HCT116 (cell line): ENCODE measurements around the gene TBC1D4. TPM values are rescaled to one million over a fixed set of nuclear protein-coding genes. Genes with fewer than 3 reads are reported as not detected.

Experiments
- ATAC-seq: fragments of 200-7000 bp; cut with Tn5 transposase; 2 replicates; pipeline ENCODE4 v1.9.1; 2020; ENCODE audit warnings: mild to moderate bottlenecking, moderate library complexity
- BruUV-seq: library from RNA; stranded (reverse); fragments of 400-500 nt; replicated peaks from 2 replicates; lab custom pipeline; 2021; lab: Mats Ljungman, UMichigan
- CTCF ChIA-PET: fragments of 300-600 bp; sonication (Branson Sonifier 250); formaldehyde crosslinking; loops from one replicate; lab custom pipeline; 2021; ENCODE audit warnings: antibody characterized with exemption; lab: Charles Lee
- POLR2A ChIA-PET: fragments of 300-600, 350-600 bp; sonication (Branson Sonifier 250); formaldehyde crosslinking; loops from one replicate; lab custom pipeline; 2021; ENCODE audit warnings: antibody characterized with exemption; lab: Charles Lee
- RAD21 ChIA-PET, 2 experiments: fragments of 300-600 bp; sonication (Branson Sonifier 250); formaldehyde crosslinking; loops; one replicate each; lab custom pipeline; 2023; ENCODE audit warnings: low total read pairs in 2 of 2; ENCODE audit not compliant: uncharacterized antibody in 2 of 2, unreplicated experiment in 2 of 2, low non-redundant PET in 1 of 2; lab: Charles Lee
- DNase-seq: peaks from one replicate; pipeline ENCODE4 v3.0.0-alpha.2; 2010; ENCODE audit warnings: low read depth, low spot score
- H2AFZ ChIP-seq: fragments of 200-600 bp; shearing (Covaris generic), sonication (generic); 2 replicates; pipeline ENCODE4 v1.6.1; 2017; ENCODE audit warnings: low read depth, mixed run types, mixed read lengths, antibody characterized with exemption, low read length; ENCODE audit not compliant: poor library complexity, severe bottlenecking
- H3K27ac ChIP-seq: 2 replicates; pipeline ENCODE4 v1.5.1; 2012; ENCODE audit warnings: low read depth, low read length
- H3K27me3 ChIP-seq: fragments of 200-600 bp; sonication (generic); 2 replicates; pipeline ENCODE4 v1.6.1; 2016; ENCODE audit warnings: mixed run types, low read length, mixed read lengths; ENCODE audit not compliant: insufficient read depth
- H3K36me3 ChIP-seq, 2 experiments: fragments of 200-500 bp in 1 of 2; fragments of 200-600 bp in 1 of 2; sonication (Bioruptor generic) in 1 of 2; sonication (generic) in 1 of 2; 2 replicates each; pipeline versions ENCODE4 v1.5.1 to v1.6.1; 2014 to 2016; ENCODE audit warnings: low read length in 2 of 2, inconsistent platforms in 1 of 2, mixed read lengths in 1 of 2, mixed run types in 1 of 2; ENCODE audit not compliant: insufficient read depth in 2 of 2, control insufficient read depth in 1 of 2
- H3K4me1 ChIP-seq, 2 experiments: fragments of 200-600 bp in 1 of 2; sonication (generic) in 1 of 2; 2 replicates each; pipeline versions ENCODE4 v1.5.1 to v1.6.1; 2012 to 2017; ENCODE audit warnings: low read length in 2 of 2, inconsistent platforms in 1 of 2, mild to moderate bottlenecking in 1 of 2, mixed read lengths in 1 of 2, mixed run types in 1 of 2, moderate library complexity in 1 of 2; ENCODE audit not compliant: insufficient read depth in 2 of 2, control insufficient read depth in 1 of 2
- H3K4me2 ChIP-seq: fragments of 200-600 bp; sonication (generic); 2 replicates; pipeline ENCODE4 v1.6.1; 2017; ENCODE audit warnings: mixed run types, low read length, mixed read lengths
- H3K4me3 ChIP-seq, 2 experiments: fragments of 200-600 bp in 1 of 2; sonication (generic) in 1 of 2; replicated peaks in 1 of 2; 2 replicates each; pipeline ENCODE4 v1.5.1; 2011 to 2016; ENCODE audit warnings: low read length in 2 of 2, control low read depth in 1 of 2, low read depth in 1 of 2, mild to moderate bottlenecking in 1 of 2, mixed read lengths in 1 of 2, mixed run types in 1 of 2
- H3K79me2 ChIP-seq: fragments of 200-600 bp; sonication (generic); 2 replicates; pipeline ENCODE4 v1.6.1; 2017; ENCODE audit warnings: mild to moderate bottlenecking, mixed run types, low read length, moderate library complexity, mixed read lengths; ENCODE audit not compliant: insufficient read depth
- H3K9ac ChIP-seq: fragments of 200-600 bp; sonication (generic); 2 replicates; pipeline ENCODE4 v1.6.1; 2016; ENCODE audit warnings: low read length, mixed read lengths
- H3K9me2 ChIP-seq: fragments of 200-600 bp; sonication (generic), shearing (Covaris generic); 2 replicates; pipeline ENCODE4 v1.6.1; 2017; ENCODE audit warnings: mixed run types, mild to moderate bottlenecking, moderate library complexity; ENCODE audit not compliant: insufficient read depth
- H3K9me3 ChIP-seq, 2 experiments: fragments of 200-500 bp in 1 of 2; fragments of 200-600 bp in 1 of 2; sonication (Bioruptor generic) in 1 of 2; sonication (generic) in 1 of 2; 2 replicates each; pipeline ENCODE4 v1.6.1; 2014 to 2017; ENCODE audit warnings: low read length in 2 of 2, mixed read lengths in 2 of 2, inconsistent platforms in 1 of 2, low read depth in 1 of 2, mild to moderate bottlenecking in 1 of 2, mixed run types in 1 of 2, moderate library complexity in 1 of 2; ENCODE audit not compliant: control insufficient read depth in 1 of 2, insufficient read depth in 1 of 2
- H4K20me1 ChIP-seq: fragments of 200-600 bp; sonication (generic), shearing (Covaris generic); 2 replicates; pipeline ENCODE4 v1.6.1; 2017; ENCODE audit warnings: mixed run types, mild to moderate bottlenecking, moderate library complexity; ENCODE audit not compliant: insufficient read depth
- CEBPB ChIP-seq: IDR thresholded peaks from 2 replicates; pipeline ENCODE4 v1.6.1; 2012; ENCODE audit warnings: low read depth
- SIN3A ChIP-seq: IDR thresholded peaks from 2 replicates; pipeline ENCODE4 v1.6.1; 2012; ENCODE audit warnings: low read depth
- intact Hi-C: fragments of 100-400 bp; cut with micrococcal nuclease; formaldehyde crosslinking; loops from 2 replicates; pipeline ENCODE4 v1.10.0; 2022
- total RNA-seq: library from RNA; stranded (reverse); gene quantifications from one replicate; pipeline ENCODE4 v1.2.1, GENCODE V29; 2021; ENCODE audit not compliant: unreplicated experiment
- TF ChIP-seq, protein P1 (sequence below): IDR thresholded peaks from 2 replicates; pipeline ENCODE4 v1.6.1; 2012; ENCODE audit warnings: low read depth
- TF ChIP-seq, protein P2 (sequence below): IDR thresholded peaks from 2 replicates; pipeline ENCODE4 v1.6.1; 2012

TBC1D4 gene
- total RNA-seq, 1 experiment from 2014 or later: 24.6 TPM

DNA sequence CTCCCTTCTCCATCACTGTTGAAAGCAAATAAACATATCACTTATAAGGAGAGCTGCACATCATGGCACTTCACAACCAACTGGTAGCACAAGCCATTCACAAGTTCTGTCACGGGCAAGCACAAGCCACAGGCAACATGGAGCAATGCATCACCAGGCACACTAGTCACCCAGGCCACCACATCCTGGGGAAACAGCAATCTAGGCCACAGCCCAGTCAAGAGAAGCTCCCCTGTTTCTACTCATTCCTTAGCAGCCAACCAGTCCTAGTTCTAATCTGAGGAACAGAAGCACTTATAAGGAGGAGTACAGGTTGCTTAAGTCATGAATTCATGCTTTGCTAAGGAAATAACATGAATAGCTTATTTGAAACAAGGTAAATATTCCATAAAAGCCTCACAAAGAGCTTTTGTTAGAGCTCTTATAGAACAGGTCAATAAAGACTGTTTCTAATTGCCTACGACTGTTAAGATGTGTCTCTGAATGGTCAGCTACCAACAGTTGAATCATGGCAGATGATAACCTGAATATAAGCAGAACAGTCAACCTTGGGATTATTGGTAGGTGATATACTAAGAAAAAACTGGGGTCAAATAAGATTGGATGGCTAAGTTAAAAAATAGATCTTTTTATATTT, 169.0 kb downstream of the TBC1D4 start:
- intact Hi-C loops: no loop called here
- no peaks in the 10 kb centered on the region for H3K9me3 ChIP-seq
- no peak overlapping the region for H3K4me3 ChIP-seq
- H3K36me3 ChIP-seq: no peaks in the 10 kb centered on the region; a peak in 1 of 4 replicates
- TF ChIP-seq CEBPB: no peak
- ChIA-PET RAD21 (no interaction called here), CTCF (no interaction called here), POLR2A (no interaction called here)
- H3K9ac ChIP-seq: no peak overlapping the region
- H3K4me2 ChIP-seq: no peak overlapping the region
- H3K27me3 ChIP-seq: no peaks in the 10 kb centered on the region
- no peaks in the 10 kb centered on the region for H3K79me2 ChIP-seq
- BruUV-seq: no TSS peak
- no peaks in the 10 kb centered on the region for H3K9me2 ChIP-seq
- no peaks in the 10 kb centered on the region for H3K4me1 ChIP-seq
- ATAC-seq (no peak), DNase-seq (no peak)
- H3K27ac ChIP-seq: no peak overlapping the region
- no peak overlapping the region for H2AFZ ChIP-seq
- no peaks in the 10 kb centered on the region for H4K20me1 ChIP-seq

DNA sequence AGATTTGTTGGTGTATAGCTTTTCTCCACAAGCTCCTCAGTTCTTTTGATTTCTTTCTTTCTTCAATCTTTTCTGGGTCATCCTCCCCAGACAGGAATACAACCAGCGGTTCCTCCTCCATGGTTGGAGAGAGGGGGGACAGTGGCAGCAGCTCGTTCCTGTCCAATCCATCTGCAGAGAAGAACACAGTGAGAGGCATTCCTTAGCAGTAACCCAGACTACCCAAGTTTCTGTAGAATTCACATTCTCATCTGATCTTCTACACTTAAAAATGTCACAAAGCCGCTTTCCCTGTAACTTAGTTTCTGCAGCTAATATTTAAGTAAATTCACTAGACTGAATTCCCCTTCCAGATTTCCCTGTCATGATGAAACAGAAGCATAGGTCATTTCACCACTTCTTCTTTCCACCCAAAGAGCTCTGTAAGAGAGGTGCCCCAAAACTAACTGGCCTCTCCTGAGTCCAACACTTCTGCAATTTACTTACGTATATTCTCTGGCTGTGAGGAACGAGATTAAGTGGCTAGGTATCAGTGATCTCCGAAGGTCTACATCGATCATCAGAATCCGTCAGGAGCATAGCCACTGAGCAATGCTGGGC, 171.9 kb downstream of the TBC1D4 start:
- H3K27me3 ChIP-seq: no peaks in the 10 kb centered on the region
- no peaks in the 10 kb centered on the region for H3K79me2 ChIP-seq
- H3K27ac ChIP-seq: no peak overlapping the region
- H3K4me1 ChIP-seq: no peaks in the 10 kb centered on the region
- intact Hi-C loops: no loop called here
- no TSS peak for BruUV-seq
- CTCF ChIA-PET: no interaction called here
- no peaks in the 10 kb centered on the region for H4K20me1 ChIP-seq
- no peak for DNase-seq
- no peaks in the 10 kb centered on the region; a peak in 2 of 4 replicates for H3K36me3 ChIP-seq
- ATAC-seq: no peak
- H3K9me2 ChIP-seq: no peaks in the 10 kb centered on the region
- no peak overlapping the region for H3K9ac ChIP-seq
- H3K4me3 ChIP-seq: no peak overlapping the region
- H3K4me2 ChIP-seq: no peak overlapping the region
- POLR2A ChIA-PET: no interaction called here
- no peak overlapping the region for H2AFZ ChIP-seq
- RAD21 ChIA-PET: no interaction called here
- TF ChIP-seq SIN3A: no peak
- TF ChIP-seq, protein P1, sequence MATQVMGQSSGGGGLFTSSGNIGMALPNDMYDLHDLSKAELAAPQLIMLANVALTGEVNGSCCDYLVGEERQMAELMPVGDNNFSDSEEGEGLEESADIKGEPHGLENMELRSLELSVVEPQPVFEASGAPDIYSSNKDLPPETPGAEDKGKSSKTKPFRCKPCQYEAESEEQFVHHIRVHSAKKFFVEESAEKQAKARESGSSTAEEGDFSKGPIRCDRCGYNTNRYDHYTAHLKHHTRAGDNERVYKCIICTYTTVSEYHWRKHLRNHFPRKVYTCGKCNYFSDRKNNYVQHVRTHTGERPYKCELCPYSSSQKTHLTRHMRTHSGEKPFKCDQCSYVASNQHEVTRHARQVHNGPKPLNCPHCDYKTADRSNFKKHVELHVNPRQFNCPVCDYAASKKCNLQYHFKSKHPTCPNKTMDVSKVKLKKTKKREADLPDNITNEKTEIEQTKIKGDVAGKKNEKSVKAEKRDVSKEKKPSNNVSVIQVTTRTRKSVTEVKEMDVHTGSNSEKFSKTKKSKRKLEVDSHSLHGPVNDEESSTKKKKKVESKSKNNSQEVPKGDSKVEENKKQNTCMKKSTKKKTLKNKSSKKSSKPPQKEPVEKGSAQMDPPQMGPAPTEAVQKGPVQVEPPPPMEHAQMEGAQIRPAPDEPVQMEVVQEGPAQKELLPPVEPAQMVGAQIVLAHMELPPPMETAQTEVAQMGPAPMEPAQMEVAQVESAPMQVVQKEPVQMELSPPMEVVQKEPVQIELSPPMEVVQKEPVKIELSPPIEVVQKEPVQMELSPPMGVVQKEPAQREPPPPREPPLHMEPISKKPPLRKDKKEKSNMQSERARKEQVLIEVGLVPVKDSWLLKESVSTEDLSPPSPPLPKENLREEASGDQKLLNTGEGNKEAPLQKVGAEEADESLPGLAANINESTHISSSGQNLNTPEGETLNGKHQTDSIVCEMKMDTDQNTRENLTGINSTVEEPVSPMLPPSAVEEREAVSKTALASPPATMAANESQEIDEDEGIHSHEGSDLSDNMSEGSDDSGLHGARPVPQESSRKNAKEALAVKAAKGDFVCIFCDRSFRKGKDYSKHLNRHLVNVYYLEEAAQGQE: no peak
- TF ChIP-seq, protein P2, sequence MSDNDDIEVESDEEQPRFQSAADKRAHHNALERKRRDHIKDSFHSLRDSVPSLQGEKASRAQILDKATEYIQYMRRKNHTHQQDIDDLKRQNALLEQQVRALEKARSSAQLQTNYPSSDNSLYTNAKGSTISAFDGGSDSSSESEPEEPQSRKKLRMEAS: no peak
- H3K9me3 ChIP-seq: no peaks in the 10 kb centered on the region
